Cerebellar cortex (tissue), 1 donor: ENCODE data around the gene CAP1.
"Not testable (repeated sequence)": the region's sequence is repeated elsewhere in the genome, so short reads cannot be mapped to it uniquely, and the experiment has no call there.

ENCODE experiments used
- DNase-seq: peaks from one replicate; pipeline ENCODE4 v3.0.0-alpha.2; 2015; ENCODE audit warnings: low spot score

CAP1 gene

GRCh38 chr1:40030528-40031135, 9.9 kb upstream of the CAP1 start:
- DNase-seq, result no peak

GRCh38 chr1:40032240-40032891, 8.2 kb upstream of the CAP1 start:
- peak; percentile 62 for DNase-seq

DNA sequence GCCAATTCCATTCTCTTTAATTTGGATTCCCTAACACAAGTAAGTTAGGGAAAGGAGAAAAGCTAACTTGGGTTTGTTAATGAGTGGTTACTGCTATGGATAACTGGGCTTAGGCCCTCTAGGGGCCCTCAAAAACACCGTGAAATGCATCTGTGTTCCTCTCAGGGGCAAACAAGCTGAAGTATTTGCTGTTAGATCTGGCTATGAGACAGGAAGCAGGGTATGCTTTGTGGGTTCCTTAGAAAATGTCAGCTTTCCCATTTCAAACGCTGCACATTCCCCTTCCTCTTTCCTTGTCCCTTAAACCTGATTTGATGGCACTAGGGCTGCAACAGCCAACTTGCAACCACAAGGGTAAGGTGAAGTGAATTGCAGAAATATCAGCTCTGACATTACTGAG, 5.7 kb upstream of the CAP1 start:
- DNase-seq, result no peak

DNA sequence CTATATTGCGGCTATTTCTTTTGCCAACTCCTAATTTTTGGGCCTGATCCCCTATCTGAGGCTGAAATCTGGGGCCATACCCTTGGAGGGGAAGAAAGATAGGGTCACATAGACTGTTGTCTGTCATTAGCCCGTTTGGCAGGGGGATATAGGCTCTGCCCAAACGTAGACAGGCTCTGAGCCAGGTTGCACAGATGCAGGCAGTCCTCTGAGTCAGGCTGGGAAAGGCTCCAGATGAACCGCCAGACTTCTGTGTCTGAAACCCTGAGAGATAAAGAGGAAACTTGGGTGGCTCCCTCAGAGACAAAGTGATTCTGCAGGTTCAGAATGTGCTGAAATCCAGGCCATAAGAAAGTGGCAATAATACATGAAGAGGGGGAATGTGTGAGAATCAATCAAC, 4.0 kb upstream of the CAP1 start:
- no peak for DNase-seq

- not testable (repeated sequence) for DNase-seq
These were observed 3.3 kb upstream of the CAP1 start for GRCh38 chr1:40037254-40037653.

- no peak for DNase-seq
These were observed 1.8 kb upstream of the CAP1 start for GRCh38 chr1:40038697-40039096.

- DNase-seq, result peak; percentile 49
These were observed 1.2 kb upstream of the CAP1 start for GRCh38 chr1:40039245-40039756.

GRCh38 chr1:40039757-40040510, 595 bp upstream of the CAP1 start:
- peak; percentile 82 for DNase-seq

GRCh38 chr1:40041466-40041838, 923 bp downstream of the CAP1 start:
- no peak for DNase-seq

- DNase-seq, result no peak
These were observed 1.8 kb downstream of the CAP1 start for GRCh38 chr1:40042341-40042740.

DNA sequence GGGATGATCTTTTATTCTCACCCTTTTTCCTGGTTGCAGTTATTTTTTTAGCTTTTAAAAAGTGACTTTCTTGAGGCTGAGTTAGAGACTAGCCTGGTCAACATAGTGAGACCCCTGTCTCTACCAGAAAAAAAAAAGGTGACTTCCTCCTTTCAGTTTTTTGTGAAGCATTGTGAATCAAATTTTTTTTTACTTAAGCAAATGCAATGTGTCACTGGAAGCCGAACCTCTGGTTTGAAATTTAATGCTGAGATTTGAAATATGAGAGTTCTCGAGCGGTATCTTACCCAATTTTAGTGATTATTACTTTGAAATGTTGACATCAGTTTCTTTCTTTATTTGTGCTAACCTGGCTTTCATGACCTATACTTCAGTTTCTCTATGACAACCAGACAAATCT, 3.6 kb downstream of the CAP1 start:
- no peak for DNase-seq

DNA sequence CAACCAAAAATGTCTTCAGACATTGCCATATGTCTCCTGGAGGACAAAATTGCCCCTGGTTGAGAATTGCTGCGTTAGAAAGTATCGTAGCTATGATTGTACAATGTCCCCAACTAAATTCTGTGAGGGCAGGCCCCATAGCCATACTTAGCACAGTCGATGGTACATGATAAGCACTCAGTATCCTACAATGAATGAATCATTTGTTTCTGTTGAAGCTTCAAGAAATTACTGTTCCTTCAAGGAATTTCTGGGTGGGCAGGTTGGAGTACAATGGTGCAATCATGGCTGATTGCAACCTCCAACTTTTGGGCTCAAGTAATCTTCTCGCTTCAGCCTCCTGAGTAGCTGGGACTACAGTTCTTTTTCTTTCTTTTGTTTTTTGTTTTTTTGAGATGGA, 4.7 kb downstream of the CAP1 start:
- no peak for DNase-seq

DNA sequence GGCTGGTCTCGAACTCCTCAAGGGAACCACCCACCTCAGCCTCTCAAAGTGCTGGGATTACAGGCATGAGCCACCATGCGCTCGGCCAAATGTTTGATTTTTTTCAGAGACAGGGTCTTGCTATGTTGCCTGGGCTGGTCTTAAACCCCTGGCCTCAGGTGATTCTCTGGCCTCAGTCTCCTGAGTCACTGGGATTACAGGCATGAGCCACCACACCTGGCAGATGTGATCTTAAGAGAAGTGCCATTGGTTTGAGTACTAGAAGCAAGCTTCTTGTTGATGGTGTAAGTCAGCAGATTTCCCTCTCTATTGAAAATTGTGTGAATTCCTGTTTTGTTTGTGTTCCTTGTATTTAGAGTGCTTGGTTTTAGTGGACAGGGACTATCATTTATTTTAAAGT, 5.2 kb downstream of the CAP1 start:
- DNase-seq, result no peak

GRCh38 chr1:40047276-40047675, 6.7 kb downstream of the CAP1 start:
- DNase-seq, result no peak

DNA sequence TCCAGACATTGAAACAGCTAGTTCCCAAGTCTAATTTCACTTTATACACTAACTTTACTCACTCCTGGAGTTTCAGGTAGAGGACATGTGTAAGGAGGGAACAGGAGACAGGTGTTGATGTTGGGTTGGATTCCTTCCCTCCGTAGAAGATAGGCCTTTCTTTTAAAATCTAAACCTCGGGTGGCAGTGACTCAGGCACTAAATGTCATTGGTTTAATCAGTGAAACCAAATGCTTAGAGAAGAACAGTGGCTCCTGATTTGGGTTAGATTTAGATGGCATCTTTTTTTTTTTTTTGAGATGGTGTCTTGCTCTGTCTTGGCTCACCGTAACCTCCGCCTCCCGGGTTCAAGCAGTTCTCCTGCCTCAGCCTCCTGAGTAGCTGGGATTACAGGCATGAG, 7.2 kb downstream of the CAP1 start:
- no peak for DNase-seq

DNA sequence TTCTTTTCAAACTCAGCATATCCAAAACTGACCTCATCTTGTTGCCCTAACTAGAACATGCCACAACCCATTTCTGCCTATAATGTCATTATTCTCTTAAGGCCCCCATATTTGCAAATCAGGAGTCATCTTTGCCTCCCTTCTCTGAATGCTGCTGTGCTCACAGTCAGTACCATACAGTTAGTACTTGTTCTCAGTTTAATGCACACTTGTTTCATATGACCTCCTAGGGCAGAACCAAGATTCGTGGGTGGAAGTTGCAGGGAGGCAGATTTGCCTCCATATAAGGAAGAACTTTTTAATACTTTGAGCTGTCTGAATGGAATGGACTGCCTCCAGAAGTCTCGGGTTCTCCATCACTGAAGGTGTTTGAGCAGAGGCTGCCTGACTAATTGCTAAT, 9.2 kb downstream of the CAP1 start:
- DNase-seq, result no peak

- no peak for DNase-seq
These were observed 10.3 kb downstream of the CAP1 start for GRCh38 chr1:40050863-40051262.

- DNase-seq, result no peak
These were observed 12.8 kb downstream of the CAP1 start for GRCh38 chr1:40053138-40053887.

GRCh38 chr1:40056519-40057309, 16.2 kb downstream of the CAP1 start:
- no peak for DNase-seq

GRCh38 chr1:40057310-40058030, 16.9 kb downstream of the CAP1 start:
- no peak for DNase-seq

GRCh38 chr1:40058097-40058452, 17.5 kb downstream of the CAP1 start:
- no peak for DNase-seq
